Occipital lobe (tissue), 2 donors: ENCODE data around the gene TP53BP2. TPM values are rescaled to one million over a fixed set of nuclear protein-coding genes. Genes with fewer than 3 reads are reported as not detected.
"Not testable (repeated sequence)": the region's sequence is repeated elsewhere in the genome, so short reads cannot be mapped to it uniquely, and the experiment has no call there.

ENCODE experiments used
- DNase-seq: peaks from one replicate; lab custom pipeline; 2025; lab: John Stamatoyannopoulos, UW
- total RNA-seq: library from RNA; depleted of rRNA; stranded (reverse); fragments of >200 nt; gene quantifications from one replicate; pipeline ENCODE4 v1.2.3, GENCODE V29; 2014

The TP53BP2 gene
- total RNA-seq, 1 donor from 2014 or later: 36.3 TPM

GRCh38 chr1:223831755-223832636 is 13.8 kb downstream of the TP53BP2 start:
- no peak for DNase-seq

DNA sequence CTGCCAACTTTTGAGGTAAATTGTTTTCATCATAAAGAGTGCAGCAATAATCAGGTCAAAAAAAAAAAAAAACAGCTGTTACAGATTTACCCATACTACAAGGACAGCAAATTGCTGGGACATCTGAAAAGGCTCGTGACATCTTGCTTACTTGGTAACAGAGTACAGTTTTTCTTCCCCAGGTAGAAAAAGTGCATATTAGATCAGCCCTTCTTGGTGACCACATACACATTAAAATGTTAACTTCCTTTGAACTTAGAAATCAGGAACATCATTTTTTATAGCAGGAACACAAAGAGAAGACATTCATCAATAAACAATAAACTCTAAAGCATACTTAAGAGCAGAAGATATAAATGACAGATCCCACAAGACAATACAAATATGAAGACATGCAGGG is 16.1 kb downstream of the TP53BP2 start:
- DNase-seq: no peak

DNA sequence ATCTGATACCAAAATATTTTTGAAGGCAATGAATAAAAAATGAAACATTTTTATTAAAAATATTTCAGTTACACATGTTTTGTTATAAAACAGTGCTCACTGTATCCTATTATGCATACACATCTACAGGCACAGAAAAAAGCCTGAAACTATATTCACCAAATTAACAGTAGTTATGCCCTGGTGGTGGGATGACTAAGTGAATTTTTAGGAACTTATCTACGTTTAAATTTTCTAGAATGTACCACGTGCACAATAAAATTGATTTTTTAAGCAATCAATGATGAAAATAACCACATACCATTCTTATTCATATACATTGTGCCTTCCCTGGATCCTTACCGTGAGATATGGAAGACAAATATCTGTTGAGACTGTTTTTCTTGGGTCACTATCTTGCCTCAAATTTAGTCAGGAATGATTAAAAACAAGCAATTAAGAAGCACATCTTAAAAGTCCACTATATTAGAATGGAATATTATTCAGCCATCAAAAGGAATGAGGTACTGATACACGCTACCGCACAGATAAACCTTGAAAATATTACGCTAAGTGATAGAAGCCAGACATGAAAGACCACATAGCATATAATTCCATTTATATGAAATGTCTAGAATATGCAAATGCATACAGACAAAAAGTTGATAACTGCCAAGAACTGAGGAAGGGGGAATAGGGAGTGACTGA is 17.4 kb downstream of the TP53BP2 start:
- DNase-seq: no peak

GRCh38 chr1:223827193-223827663 is 18.5 kb downstream of the TP53BP2 start:
- DNase-seq: no peak

DNA sequence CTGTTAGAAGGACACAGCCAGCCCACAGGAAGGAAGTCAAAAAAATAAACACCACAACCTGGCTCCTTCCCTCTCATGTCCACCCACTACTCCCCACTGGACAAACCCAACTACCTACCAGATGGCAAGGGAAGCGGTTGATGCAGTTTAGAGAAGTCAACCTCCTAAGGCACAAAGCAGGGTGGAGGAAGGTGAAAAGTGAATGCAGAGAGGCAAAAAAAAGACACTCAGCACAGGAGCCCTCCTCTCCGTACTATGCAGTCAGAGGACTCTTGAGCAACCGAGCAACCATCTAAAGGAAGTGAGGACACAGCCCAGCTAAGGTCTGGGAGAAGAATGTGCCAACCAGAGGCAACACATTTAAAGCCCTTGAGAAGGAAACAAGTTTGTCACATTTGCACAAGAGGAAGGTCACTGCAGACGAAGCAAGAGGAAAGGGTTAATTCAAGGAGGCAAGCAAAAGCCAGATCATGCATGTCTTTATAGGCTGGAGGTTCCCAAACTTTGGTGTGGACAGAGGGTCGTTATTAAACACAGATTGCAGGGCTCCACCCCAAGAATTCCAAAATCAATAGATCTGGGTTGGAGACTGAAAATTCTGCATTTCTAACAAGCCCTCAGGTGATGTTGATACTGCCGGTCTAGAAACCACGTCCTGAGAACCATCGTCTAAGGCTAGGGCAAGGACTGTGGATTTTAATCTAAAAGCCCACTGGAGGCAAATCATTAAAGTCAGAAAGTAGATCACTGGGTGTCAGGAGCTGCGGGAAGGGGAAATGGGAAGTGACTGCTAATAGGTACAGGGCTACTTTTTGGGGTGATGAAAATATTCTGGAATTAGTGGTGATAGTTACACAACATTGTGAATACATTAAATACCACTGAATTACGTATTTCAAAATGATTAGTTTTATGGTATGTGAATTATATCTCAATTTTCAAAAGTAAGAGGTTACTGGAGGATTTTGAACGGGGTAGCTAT is 19.7 kb downstream of the TP53BP2 start:
- no peak for DNase-seq

- no peak for DNase-seq
Observed at GRCh38 chr1:223824712-223825111, 21.0 kb downstream of the TP53BP2 start.

GRCh38 chr1:223824287-223824686 is 21.5 kb downstream of the TP53BP2 start:
- DNase-seq: no peak

GRCh38 chr1:223820971-223821370 is 24.8 kb downstream of the TP53BP2 start:
- no peak for DNase-seq

DNA sequence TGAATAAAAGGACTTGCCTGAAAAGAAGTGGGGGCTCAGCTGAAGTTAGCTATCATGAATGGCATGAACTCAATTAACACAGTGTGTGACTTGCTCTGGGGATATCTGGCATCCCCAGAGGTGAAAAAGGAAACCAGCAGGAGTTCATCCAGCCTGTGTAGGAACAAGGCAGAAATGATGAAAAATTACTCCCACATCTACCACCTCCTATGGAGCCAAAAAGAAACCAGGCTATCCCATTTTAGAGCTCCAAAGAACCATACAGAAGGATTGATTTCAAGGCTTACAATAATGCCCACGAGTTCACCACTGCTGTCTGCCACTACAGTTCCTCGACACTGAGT is 25.3 kb downstream of the TP53BP2 start:
- DNase-seq: no peak

GRCh38 chr1:223819730-223820514 is 25.8 kb downstream of the TP53BP2 start:
- DNase-seq: no peak

DNA sequence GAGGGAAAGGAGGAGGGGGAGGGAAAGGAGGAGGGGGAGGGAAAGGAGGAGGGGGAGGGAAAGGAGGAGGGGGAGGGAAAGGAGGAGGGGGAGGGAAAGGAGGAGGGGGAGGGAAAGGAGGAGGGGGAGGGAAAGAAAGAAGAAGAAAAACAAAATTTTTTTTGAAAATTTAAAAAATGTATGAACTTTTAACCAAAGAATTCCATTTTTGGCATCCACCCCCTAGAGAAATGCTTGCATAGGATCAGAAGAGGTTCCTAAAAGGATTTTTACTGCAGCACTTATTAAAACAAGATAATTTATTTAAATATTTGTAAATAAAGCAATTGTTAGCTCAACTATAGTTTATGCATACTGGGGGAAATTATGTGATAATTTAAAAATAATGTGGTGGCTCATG is 28.5 kb downstream of the TP53BP2 start:
- DNase-seq: not testable (repeated sequence)

DNA sequence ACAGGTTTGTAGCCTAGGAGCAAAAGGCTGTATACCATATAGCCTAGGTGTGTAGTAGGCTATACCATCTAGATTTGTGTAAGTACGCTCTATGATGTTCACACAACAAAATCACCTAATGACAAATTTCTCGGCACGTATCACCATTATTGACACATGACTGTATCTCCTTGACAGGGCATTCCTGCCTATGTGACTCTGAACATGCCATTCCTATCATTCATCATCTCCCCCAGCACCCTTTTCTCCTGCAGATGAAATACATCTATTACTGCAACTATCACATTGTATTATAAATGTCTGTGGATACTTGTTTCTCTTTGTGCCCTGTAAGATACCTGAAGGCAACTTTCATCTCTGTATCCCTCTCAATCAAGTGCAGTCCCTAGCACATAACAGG is 29.9 kb downstream of the TP53BP2 start:
- DNase-seq: no peak

- no peak for DNase-seq
Observed at GRCh38 chr1:223815020-223815853, 30.5 kb downstream of the TP53BP2 start.

- DNase-seq: no peak
Observed at GRCh38 chr1:223813645-223814044, 32.1 kb downstream of the TP53BP2 start.

- DNase-seq: no peak
Observed at GRCh38 chr1:223811634-223812101, 34.1 kb downstream of the TP53BP2 start.

GRCh38 chr1:223810586-223810985 is 35.2 kb downstream of the TP53BP2 start:
- no peak for DNase-seq

GRCh38 chr1:223809905-223810304 is 35.8 kb downstream of the TP53BP2 start:
- not testable (repeated sequence) for DNase-seq

DNA sequence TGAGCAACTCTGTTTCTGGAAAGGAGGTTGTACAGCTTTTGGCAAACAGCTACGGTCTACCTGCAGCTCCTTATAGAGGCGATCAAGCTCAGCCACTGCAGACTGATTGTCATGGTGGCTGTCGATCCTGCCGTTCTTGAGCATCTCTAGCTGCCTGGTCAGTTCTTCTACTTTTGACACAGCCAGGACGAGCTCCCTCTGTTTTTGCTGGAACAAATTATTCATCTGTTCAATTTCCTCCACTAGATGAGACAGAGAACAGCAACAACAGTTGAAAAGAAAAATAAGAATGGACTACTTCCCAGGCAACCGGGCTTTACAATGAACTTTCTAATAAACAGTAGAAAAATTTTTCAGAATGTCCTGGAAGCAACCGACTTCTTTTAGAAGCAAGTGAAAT is 42.5 kb downstream of the TP53BP2 start:
- DNase-seq: no peak

DNA sequence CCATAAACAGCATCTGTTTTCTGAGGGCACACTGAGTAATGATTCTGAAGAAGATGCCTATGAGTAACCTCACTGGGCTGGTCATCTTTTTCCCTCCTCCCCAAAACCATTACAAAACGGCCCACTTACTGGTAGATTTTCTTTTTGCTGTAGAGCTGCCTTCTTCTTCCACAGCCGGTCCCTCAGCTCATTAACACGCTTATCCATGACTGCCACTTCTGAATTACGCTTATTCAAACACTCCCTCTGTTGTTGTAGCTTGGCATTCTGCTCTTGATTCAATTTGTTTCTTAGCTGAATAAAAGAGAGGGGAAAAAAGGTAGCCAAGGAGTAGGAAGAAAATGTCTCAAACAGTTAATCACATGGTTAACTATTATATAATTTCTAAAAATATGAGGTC is 43.1 kb downstream of the TP53BP2 start:
- DNase-seq: no peak

DNA sequence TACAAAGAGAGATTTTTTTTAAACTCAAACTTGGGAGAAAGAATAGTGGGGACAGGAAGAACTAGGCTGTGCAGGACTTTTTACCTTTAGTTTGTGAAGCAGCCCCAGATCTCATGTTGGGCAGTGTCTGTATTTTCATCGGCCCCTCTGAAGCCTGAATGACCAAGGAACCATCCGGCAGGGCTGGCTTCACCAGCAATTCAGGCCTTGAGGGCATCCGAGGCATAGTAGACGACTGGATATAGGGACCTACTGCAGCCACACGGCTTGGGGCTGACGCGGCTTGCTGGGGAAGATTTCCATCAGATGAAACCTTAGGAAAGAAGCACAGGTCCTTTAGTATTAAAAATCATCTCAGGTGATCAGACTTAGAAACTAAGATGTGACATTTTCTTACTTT is 43.7 kb downstream of the TP53BP2 start:
- DNase-seq: no peak
